RWPE1 (cell line): ENCODE measurements around the gene HIKESHI.

Experiments
- CTCF ChIA-PET: fragments of 350-600 bp; sonication (Branson Sonifier 250); formaldehyde crosslinking; extraction: SDS; loops from one replicate; lab custom pipeline; 2021; lab: Yijun Ruan, JAX
- POLR2A ChIA-PET: fragments of 400-600 bp; formaldehyde crosslinking; extraction: SDS; loops from one replicate; lab custom pipeline; 2020; ENCODE audit warnings: antibody characterized with exemption; ENCODE audit not compliant: low non-redundant PET; lab: Yijun Ruan, JAX
- DNase-seq: peaks from one replicate; pipeline ENCODE4 v3.0.0; 2012; ENCODE audit warnings: low spot score
- H3K27ac ChIP-seq: fragments of 450-650 bp; 2 replicates; pipeline ENCODE4 v1.5.1; 2017
- CTCF ChIP-seq: fragments of 450-650 bp; conservative IDR thresholded peaks from 2 replicates; pipeline ENCODE4 v1.5.1; 2017; ENCODE audit warnings: low read depth, mild to moderate bottlenecking

The HIKESHI gene

GRCh38 chr11:86358720-86359119, 56.7 kb downstream of the HIKESHI start:
- CTCF ChIA-PET = no interaction called here
- no peak for DNase-seq
- POLR2A ChIA-PET = no interaction called here
- H3K27ac ChIP-seq = no peak overlapping the region
- TF ChIP-seq CTCF = no peak

GRCh38 chr11:86360775-86361395, 58.8 kb downstream of the HIKESHI start:
- TF ChIP-seq CTCF = no peak
- CTCF ChIA-PET = interaction anchor here (0.5 to 1.5 kb wide), 17 partner anchors 8 to 348 kb away, joined by 3 to 10 read pairs (median 4); no protein-coding TSS in a partner anchor
- no peak overlapping the region for H3K27ac ChIP-seq
- POLR2A ChIA-PET = no interaction called here
- peak; percentile 45 for DNase-seq

- DNase-seq = no peak
- TF ChIP-seq CTCF = no peak
- H3K27ac ChIP-seq = no peak overlapping the region
- CTCF ChIA-PET = interaction anchor here (0.6 to 0.7 kb wide), 2 partner anchors 11 to 302 kb away, joined by 3 to 4 read pairs; no protein-coding TSS in a partner anchor
- POLR2A ChIA-PET = no interaction called here
Observed at GRCh38 chr11:86363424-86363823, 61.4 kb downstream of the HIKESHI start.

- ChIA-PET CTCF (no interaction called here), POLR2A (no interaction called here)
Observed at GRCh38 chr11:86365546-86365945, 63.5 kb downstream of the HIKESHI start.

GRCh38 chr11:86369668-86370067, 67.6 kb downstream of the HIKESHI start:
- H3K27ac ChIP-seq = no peak overlapping the region
- no peak for TF ChIP-seq CTCF
- DNase-seq = no peak
- CTCF ChIA-PET = interaction anchor here (0.7 to 1.4 kb wide), 2 partner anchors 9 to 54 kb away, joined by 3 to 10 read pairs; no protein-coding TSS in a partner anchor
- POLR2A ChIA-PET = no interaction called here

More at GRCh38 chr11:86365546-86365945, 63.5 kb downstream of the HIKESHI start:
- H3K27ac ChIP-seq = no peak overlapping the region
- TF ChIP-seq CTCF = no peak
- DNase-seq = no peak

- DNase-seq = no peak
- ChIA-PET CTCF (no interaction called here), POLR2A (no interaction called here)
- TF ChIP-seq CTCF = no peak
- no peak overlapping the region for H3K27ac ChIP-seq
Observed at GRCh38 chr11:86370171-86370570, 68.1 kb downstream of the HIKESHI start.
